ENCODE data around the gene ECPAS. TPM values are rescaled to one million over a fixed set of nuclear protein-coding genes. Genes with fewer than 3 reads are reported as not detected.

Gene ECPAS
- total RNA-seq, 1 donor from 2014 or later, result 108 TPM

DNA sequence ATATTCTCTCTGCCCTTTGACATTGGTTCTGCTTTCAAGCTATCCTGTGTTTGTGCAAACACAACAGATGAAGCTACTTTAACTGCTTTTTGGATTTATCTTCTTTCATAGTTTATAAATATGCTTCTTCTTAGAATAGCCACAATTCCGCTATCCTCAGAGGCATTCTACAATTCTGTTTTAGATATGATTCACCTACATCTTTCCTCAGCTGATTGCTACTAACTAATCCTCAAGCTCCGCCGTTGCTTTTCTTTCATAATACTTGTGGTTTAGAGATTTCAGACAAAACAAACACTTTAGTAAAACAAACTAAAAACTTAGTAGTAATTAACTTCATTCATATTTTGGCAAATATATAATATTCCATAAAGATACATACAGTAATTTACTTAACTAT is 52.5 kb downstream of the ECPAS start:
- Mint-ChIP-seq H3K4me1 (ENCODE audit: unreplicated experiment) (peaks cover 13% of the 10 kb centered on the region), H3K27me3 (ENCODE audit: unreplicated experiment) (no peaks in the 10 kb centered on the region), H3K27ac (ENCODE audit: unreplicated experiment) (no peak overlapping the region), H3K9me3 (ENCODE audit: unreplicated experiment) (no peaks in the 10 kb centered on the region), H3K36me3 (ENCODE audit: unreplicated experiment) (peaks cover 55% of the 10 kb centered on the region), H3K4me3 (ENCODE audit: unreplicated experiment) (no peak overlapping the region)
- TF ChIP-seq, protein P1, sequence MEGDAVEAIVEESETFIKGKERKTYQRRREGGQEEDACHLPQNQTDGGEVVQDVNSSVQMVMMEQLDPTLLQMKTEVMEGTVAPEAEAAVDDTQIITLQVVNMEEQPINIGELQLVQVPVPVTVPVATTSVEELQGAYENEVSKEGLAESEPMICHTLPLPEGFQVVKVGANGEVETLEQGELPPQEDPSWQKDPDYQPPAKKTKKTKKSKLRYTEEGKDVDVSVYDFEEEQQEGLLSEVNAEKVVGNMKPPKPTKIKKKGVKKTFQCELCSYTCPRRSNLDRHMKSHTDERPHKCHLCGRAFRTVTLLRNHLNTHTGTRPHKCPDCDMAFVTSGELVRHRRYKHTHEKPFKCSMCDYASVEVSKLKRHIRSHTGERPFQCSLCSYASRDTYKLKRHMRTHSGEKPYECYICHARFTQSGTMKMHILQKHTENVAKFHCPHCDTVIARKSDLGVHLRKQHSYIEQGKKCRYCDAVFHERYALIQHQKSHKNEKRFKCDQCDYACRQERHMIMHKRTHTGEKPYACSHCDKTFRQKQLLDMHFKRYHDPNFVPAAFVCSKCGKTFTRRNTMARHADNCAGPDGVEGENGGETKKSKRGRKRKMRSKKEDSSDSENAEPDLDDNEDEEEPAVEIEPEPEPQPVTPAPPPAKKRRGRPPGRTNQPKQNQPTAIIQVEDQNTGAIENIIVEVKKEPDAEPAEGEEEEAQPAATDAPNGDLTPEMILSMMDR (IDR thresholded peaks at IDR 0.05), result no peak
- no peak for DNase-seq (ENCODE audit: extremely low spot score, unreplicated experiment)

DNA sequence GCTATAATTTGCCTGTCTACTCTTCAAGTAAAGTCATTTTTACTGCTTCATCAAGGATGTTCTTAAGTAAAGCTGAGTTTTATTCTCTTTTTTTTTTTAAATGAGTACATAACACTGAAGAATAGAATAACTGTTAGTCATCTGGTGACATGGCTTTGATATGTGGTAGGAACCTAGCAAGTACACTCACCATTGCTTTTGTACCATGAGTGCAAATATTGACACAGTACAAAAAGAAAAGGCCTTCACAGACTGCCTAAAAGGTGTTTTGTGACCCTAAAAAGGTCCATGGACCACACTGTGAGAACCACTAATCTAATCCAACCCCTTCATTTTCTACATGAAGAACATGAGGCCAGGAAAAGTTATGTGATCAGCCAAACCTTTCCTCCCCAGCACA is 55.0 kb downstream of the ECPAS start:
- H3K27ac Mint-ChIP-seq (ENCODE audit: unreplicated experiment), result no peak overlapping the region
- no peak for DNase-seq (ENCODE audit: extremely low spot score, unreplicated experiment)
- peaks cover 4% of the 10 kb centered on the region for H3K4me1 Mint-ChIP-seq (ENCODE audit: unreplicated experiment)
- H3K4me3 Mint-ChIP-seq (ENCODE audit: unreplicated experiment), result no peak overlapping the region
- TF ChIP-seq, protein P1 (IDR thresholded peaks at IDR 0.05), result no peak
- peaks cover 67% of the 10 kb centered on the region for H3K36me3 Mint-ChIP-seq (ENCODE audit: unreplicated experiment)
- H3K27me3 Mint-ChIP-seq (ENCODE audit: unreplicated experiment), result no peaks in the 10 kb centered on the region
- H3K9me3 Mint-ChIP-seq (ENCODE audit: unreplicated experiment), result no peaks in the 10 kb centered on the region

GRCh38 chr9:111427186-111427585 is 57.0 kb downstream of the ECPAS start:
- Mint-ChIP-seq H3K27ac (ENCODE audit: unreplicated experiment) (no peak overlapping the region), H3K27me3 (ENCODE audit: unreplicated experiment) (no peaks in the 10 kb centered on the region), H3K4me1 (ENCODE audit: unreplicated experiment) (peaks cover 4% of the 10 kb centered on the region), H3K36me3 (ENCODE audit: unreplicated experiment) (peaks cover 79% of the 10 kb centered on the region), H3K4me3 (ENCODE audit: unreplicated experiment) (no peak overlapping the region), H3K9me3 (ENCODE audit: unreplicated experiment) (no peaks in the 10 kb centered on the region)
- DNase-seq (ENCODE audit: extremely low spot score, unreplicated experiment), result no peak
- TF ChIP-seq, protein P1 (IDR thresholded peaks at IDR 0.05), result no peak

- H3K4me3 Mint-ChIP-seq (ENCODE audit: unreplicated experiment), result no peak overlapping the region
- no peaks in the 10 kb centered on the region for H3K27me3 Mint-ChIP-seq (ENCODE audit: unreplicated experiment)
- TF ChIP-seq, protein P1 (IDR thresholded peaks at IDR 0.05), result no peak
- H3K36me3 Mint-ChIP-seq (ENCODE audit: unreplicated experiment), result peaks cover 70% of the 10 kb centered on the region
- no peaks in the 10 kb centered on the region for H3K9me3 Mint-ChIP-seq (ENCODE audit: unreplicated experiment)
- no peak for DNase-seq (ENCODE audit: extremely low spot score, unreplicated experiment)
- H3K27ac Mint-ChIP-seq (ENCODE audit: unreplicated experiment), result no peak overlapping the region
- H3K4me1 Mint-ChIP-seq (ENCODE audit: unreplicated experiment), result peaks cover 4% of the 10 kb centered on the region
These were observed 60.8 kb downstream of the ECPAS start for GRCh38 chr9:111423389-111423788.

- Mint-ChIP-seq H3K4me1 (ENCODE audit: unreplicated experiment) (no peaks in the 10 kb centered on the region), H3K36me3 (ENCODE audit: unreplicated experiment) (peaks cover 65% of the 10 kb centered on the region), H3K4me3 (ENCODE audit: unreplicated experiment) (no peak overlapping the region), H3K27ac (ENCODE audit: unreplicated experiment) (no peak overlapping the region), H3K27me3 (ENCODE audit: unreplicated experiment) (no peaks in the 10 kb centered on the region), H3K9me3 (ENCODE audit: unreplicated experiment) (no peaks in the 10 kb centered on the region)
- TF ChIP-seq, protein P1 (IDR thresholded peaks at IDR 0.05), result no peak
- no peak for DNase-seq (ENCODE audit: extremely low spot score, unreplicated experiment)
These were observed 69.8 kb downstream of the ECPAS start for GRCh38 chr9:111414406-111414805.
